ENCODE results near the gene GPC2. TPM values are rescaled to one million over a fixed set of nuclear protein-coding genes. Genes with fewer than 3 reads are reported as not detected.
"Not testable (repeated sequence)": the region's sequence is repeated elsewhere in the genome, so short reads cannot be mapped to it uniquely, and the experiment has no call there.

Gene GPC2
- polyA plus RNA-seq, 1 experiment, result 1.9 TPM

DNA sequence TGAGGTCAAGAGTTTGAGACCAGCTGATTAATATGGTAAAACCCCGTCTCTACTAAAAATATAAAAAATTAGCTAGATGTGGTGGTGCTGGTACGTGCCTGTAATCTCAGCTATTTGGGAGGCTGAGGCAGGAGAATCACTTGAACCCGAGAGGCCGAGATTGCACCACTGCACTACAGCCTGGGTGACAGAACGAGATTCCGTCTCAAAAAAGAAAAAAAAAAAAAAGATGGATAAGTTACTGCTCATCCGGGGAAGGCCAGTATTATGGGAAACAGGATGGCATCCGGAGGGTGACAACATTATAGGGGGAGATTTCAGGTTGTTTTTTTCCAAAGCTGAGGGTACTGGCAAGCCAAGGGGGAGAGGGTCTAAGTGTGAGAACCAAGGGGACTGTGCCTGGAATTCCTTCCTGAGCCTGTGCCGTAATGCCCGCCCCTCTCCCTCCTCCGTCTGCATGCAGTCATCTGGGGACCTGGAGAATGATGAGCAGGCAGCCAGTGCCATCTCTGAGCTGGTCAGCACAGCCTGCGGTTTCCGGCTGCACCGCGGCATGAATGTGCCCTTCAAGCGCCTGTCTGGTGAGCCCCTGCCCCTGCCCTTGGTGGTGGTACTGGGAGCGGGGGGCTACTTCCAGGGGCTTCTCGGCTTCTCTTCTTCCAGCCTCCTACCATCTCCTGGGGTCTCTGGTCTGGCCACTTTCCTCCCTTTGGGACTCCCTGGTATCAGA, 24.1 kb downstream of the GPC2 start:
- CTCF ChIA-PET, result no interaction called here
- TF ChIP-seq, protein P1, sequence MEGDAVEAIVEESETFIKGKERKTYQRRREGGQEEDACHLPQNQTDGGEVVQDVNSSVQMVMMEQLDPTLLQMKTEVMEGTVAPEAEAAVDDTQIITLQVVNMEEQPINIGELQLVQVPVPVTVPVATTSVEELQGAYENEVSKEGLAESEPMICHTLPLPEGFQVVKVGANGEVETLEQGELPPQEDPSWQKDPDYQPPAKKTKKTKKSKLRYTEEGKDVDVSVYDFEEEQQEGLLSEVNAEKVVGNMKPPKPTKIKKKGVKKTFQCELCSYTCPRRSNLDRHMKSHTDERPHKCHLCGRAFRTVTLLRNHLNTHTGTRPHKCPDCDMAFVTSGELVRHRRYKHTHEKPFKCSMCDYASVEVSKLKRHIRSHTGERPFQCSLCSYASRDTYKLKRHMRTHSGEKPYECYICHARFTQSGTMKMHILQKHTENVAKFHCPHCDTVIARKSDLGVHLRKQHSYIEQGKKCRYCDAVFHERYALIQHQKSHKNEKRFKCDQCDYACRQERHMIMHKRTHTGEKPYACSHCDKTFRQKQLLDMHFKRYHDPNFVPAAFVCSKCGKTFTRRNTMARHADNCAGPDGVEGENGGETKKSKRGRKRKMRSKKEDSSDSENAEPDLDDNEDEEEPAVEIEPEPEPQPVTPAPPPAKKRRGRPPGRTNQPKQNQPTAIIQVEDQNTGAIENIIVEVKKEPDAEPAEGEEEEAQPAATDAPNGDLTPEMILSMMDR (IDR thresholded peaks at IDR 0.05; ENCODE audit: insufficient read depth, low read depth, low read length), result no peak
- no peak overlapping the region for H3K4me3 ChIP-seq (ENCODE audit: low read depth, low read length)
- no peaks in the 10 kb centered on the region for H3K27me3 ChIP-seq (ENCODE audit: control insufficient read depth, insufficient read depth, low read length)
- POLR2A ChIA-PET, result no interaction called here
- peaks cover 11% of the 10 kb centered on the region for H3K36me3 ChIP-seq (ENCODE audit: control insufficient read depth, insufficient read depth, low read length)
- DNase-seq (ENCODE audit: low read depth), result no peak

DNA sequence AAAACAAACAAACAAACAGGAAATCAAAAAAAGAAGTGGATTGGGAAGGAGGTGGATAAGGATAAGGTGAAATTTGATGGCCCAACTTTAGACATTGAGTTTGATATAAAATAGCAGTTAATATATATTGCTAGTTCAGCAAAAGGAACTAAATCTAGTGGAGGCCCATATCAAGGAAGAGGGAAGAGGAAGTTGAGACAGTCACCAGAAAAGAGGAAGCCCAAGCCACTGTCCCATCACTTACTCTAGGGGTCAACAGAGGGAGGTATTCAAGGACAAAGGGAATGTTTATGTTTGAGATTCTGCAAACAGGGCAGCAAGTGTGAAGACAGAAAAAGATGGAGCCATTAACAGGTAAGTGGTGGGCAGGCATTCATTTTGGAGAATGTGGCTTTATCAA, 24.8 kb downstream of the GPC2 start:
- no peaks in the 10 kb centered on the region for H3K27me3 ChIP-seq (ENCODE audit: control insufficient read depth, insufficient read depth, low read length)
- CTCF ChIA-PET, result no interaction called here
- H3K4me3 ChIP-seq (ENCODE audit: low read depth, low read length), result no peak overlapping the region
- TF ChIP-seq, protein P1 (IDR thresholded peaks at IDR 0.05; ENCODE audit: insufficient read depth, low read depth, low read length), result no peak
- peaks cover 11% of the 10 kb centered on the region for H3K36me3 ChIP-seq (ENCODE audit: control insufficient read depth, insufficient read depth, low read length)
- POLR2A ChIA-PET, result no interaction called here
- DNase-seq (ENCODE audit: low read depth), result no peak

DNA sequence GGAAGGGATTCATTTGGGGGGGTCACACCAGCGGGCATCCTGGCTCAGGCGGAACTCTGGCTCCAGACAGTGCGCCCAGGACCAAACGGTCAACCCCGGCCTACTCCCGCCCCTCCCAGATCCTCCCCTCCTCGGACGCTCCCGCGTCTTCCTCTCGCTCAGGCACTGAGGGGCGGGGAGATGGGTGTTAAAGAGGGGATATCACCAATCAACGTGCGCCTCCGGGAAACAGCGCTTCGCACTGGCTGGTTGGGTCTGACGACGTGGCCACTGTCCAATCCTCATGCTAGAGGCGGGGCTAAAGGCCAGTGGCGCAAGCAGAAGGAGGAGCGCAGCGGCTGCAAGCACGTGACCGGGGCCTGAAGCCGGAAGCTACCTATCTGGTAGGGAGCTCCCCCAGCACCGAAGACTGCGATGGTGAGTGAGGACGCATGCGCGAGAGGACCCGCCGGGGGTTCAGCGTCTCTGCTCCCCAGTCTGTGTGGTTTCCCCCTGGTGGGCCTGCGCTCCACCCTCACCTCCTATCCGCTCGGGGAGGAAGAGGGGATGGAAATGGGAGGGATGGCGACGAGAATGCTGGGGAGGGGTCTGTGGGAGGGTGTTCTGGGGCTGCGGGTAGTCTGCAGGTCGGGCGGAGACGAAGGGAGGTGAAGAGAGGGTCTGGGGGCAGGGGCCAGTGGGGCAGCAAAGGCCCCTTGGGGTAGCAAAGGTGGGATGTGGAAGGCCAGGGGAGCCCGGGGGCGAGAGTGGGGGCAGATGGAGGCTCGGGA, 28.4 kb downstream of the GPC2 start, which contains the start of gene LAMTOR4:
TSS of gene LAMTOR4 (plus strand) at position 360 of the 770 bp plus-strand sequence. CDS start at position 415, 55 bp downstream.
- ChIA-PET POLR2A (interaction anchor here (0.6 kb wide), 2 partner anchors 9 to 22 kb away, joined by 3 to 4 read pairs; partner anchors contain the start of genes MBLAC1 and TRAPPC14), CTCF (interaction anchor here (0.6 to 5.6 kb wide), 5 partner anchors 8 to 201 kb away, joined by 3 to 38 read pairs (median 5); no protein-coding TSS in a partner anchor)
- Histone ChIP-seq H3K4me3 (ENCODE audit: low read depth, low read length) (peak within 1 kb of the TSS; percentile 67), H3K36me3 (ENCODE audit: control insufficient read depth, insufficient read depth, low read length) (no peaks in the 10 kb centered on the region; the same call in 1 of the 2 replicates), H3K27me3 (ENCODE audit: control insufficient read depth, insufficient read depth, low read length) (no peaks in the 10 kb centered on the region)
- peak; percentile 98 for DNase-seq (ENCODE audit: low read depth)
- TF ChIP-seq, protein P1 (IDR thresholded peaks at IDR 0.05; ENCODE audit: insufficient read depth, low read depth, low read length), result no peak

DNA sequence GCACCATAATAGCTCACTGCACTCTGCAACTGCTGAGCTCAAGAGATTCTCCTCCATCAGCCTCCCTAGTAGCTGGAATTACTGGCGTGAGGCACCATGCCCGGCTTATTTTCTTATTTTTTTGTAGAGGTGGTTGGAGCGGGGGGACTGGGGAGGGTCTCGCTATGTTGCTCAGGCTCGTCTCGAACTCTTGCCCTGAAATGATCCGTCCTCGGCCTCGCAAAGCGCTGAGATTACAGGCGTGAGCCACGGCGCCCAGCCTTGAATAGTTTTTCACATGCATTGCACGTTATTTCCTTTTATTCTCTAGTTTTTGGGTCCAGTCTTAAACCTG, 29.0 kb downstream of the GPC2 start:
- ChIA-PET CTCF (interaction anchor here (0.6 to 5.6 kb wide), 6 partner anchors 9 to 201 kb away, joined by 3 to 38 read pairs (median 4); no protein-coding TSS in a partner anchor), POLR2A (interaction anchor here (0.6 kb wide), 1 partner anchor 299 kb away, joined by 10 read pairs; no protein-coding TSS in a partner anchor)
- DNase-seq (ENCODE audit: low read depth), result no peak
- TF ChIP-seq, protein P1 (IDR thresholded peaks at IDR 0.05; ENCODE audit: insufficient read depth, low read depth, low read length), result no peak
- no peaks in the 10 kb centered on the region; the same call in 1 of the 2 replicates for H3K36me3 ChIP-seq (ENCODE audit: control insufficient read depth, insufficient read depth, low read length)
- H3K27me3 ChIP-seq (ENCODE audit: control insufficient read depth, insufficient read depth, low read length), result no peaks in the 10 kb centered on the region
- peak overlapping the region; percentile 26 for H3K4me3 ChIP-seq (ENCODE audit: low read depth, low read length)

DNA sequence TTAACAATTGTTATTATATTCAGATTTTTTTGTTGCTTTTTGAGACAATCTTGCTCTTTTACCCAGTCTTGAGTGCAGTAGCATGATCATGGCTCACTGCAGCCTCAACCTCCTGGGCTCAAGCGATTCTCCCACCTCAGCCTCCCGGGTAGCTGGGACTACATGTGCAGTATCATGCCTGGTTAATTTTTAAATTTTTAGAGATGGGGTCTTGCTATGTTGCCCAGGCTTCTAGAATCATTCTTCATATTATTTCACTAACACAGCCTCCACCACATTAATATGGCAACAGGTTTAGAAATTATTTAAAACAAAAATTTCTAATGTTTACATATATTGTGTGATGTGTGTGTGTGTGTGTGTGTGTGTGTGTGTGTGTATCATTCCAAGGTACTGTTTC, 29.9 kb downstream of the GPC2 start:
- POLR2A ChIA-PET, result no interaction called here
- Histone ChIP-seq H3K36me3 (ENCODE audit: control insufficient read depth, insufficient read depth, low read length) (no peaks in the 10 kb centered on the region; the same call in 1 of the 2 replicates), H3K4me3 (ENCODE audit: low read depth, low read length) (no peak overlapping the region), H3K27me3 (ENCODE audit: control insufficient read depth, insufficient read depth, low read length) (no peaks in the 10 kb centered on the region)
- CTCF ChIA-PET, result interaction anchor here (0.8 to 5.6 kb wide), 3 partner anchors 11 to 70 kb away, joined by 3 to 38 read pairs (median 4); no protein-coding TSS in a partner anchor
- TF ChIP-seq, protein P1 (IDR thresholded peaks at IDR 0.05; ENCODE audit: insufficient read depth, low read depth, low read length), result no peak
- no peak for DNase-seq (ENCODE audit: low read depth)

DNA sequence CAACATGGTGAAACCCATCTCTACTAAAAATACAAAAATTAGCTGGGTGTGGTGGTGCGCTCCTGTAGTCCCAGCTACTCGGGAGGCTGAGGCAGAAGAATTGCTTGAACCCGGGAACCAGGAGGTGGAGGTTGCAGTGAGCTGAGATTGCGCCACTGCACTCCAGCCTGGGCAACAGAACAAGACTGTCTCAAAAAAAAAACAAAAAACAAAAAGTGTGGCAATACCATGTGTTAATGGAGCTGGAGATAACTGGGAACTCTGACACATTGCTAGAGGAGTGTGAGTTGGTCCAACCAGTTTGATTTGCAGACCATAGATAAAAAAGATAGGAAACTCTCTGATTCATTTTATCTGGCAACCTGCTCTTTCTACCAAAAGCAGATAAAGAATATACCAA, 30.8 kb downstream of the GPC2 start:
- H3K27me3 ChIP-seq (ENCODE audit: control insufficient read depth, insufficient read depth, low read length); POLR2A ChIA-PET; DNase-seq (ENCODE audit: low read depth); H3K4me3 ChIP-seq (ENCODE audit: low read depth, low read length); H3K36me3 ChIP-seq (ENCODE audit: control insufficient read depth, insufficient read depth, low read length): not testable (repeated sequence)
- CTCF ChIA-PET, result interaction anchor here (5.6 kb wide), 1 partner anchor 15 kb away, joined by 38 read pairs; no protein-coding TSS in a partner anchor
